Neural progenitor cell (in vitro differentiated cells): ENCODE measurements around the gene GLIS1. TPM values are rescaled to one million over a fixed set of nuclear protein-coding genes. Genes with fewer than 3 reads are reported as not detected.

Source experiments
- DNase-seq: peaks from one replicate; pipeline ENCODE4 v3.0.0-alpha.2; 2016; ENCODE audit warnings: low spot score
- H2AFZ ChIP-seq: fragments of 200-600 bp; sonication (generic); replicated peaks from 2 replicates; pipeline ENCODE4 v1.6.1; 2016; ENCODE audit warnings: antibody characterized with exemption
- H3F3A ChIP-seq: fragments of 200-600 bp; sonication (generic); 2 replicates; pipeline ENCODE4 v1.6.1; 2016; ENCODE audit warnings: antibody characterized with exemption, low read depth
- H3K27ac ChIP-seq: fragments of 200-600 bp; sonication (generic); 2 replicates; pipeline ENCODE4 v1.5.1; 2016; ENCODE audit warnings: mild to moderate bottlenecking
- H3K27me3 ChIP-seq: fragments of 200-600 bp; sonication (generic); 2 replicates; pipeline ENCODE4 v1.6.1; 2016; ENCODE audit warnings: mild to moderate bottlenecking, moderate library complexity
- H3K36me3 ChIP-seq: fragments of 200-600 bp; sonication (generic); 2 replicates; pipeline ENCODE4 v1.5.1; 2016
- H3K4me1 ChIP-seq: fragments of 200-600 bp; sonication (generic); 2 replicates; pipeline ENCODE4 v1.6.1; 2016; ENCODE audit warnings: mixed run types
- H3K4me2 ChIP-seq: fragments of 200-600 bp; sonication (generic); 2 replicates; pipeline ENCODE4 v1.6.1; 2016
- H3K4me3 ChIP-seq: fragments of 200-600 bp; sonication (generic); 2 replicates; pipeline ENCODE4 v1.5.1; 2016
- H3K79me2 ChIP-seq: fragments of 200-600 bp; sonication (generic); 2 replicates; pipeline ENCODE4 v1.6.1; 2016; ENCODE audit warnings: low read depth
- H3K9ac ChIP-seq: fragments of 200-600 bp; sonication (generic); 2 replicates; pipeline ENCODE4 v1.6.1; 2016
- H3K9me3 ChIP-seq: fragments of 200-600 bp; sonication (generic); 2 replicates; pipeline ENCODE4 v1.5.1; 2016; ENCODE audit warnings: low read depth
- H4K20me1 ChIP-seq: fragments of 200-600 bp; sonication (generic); 2 replicates; pipeline ENCODE4 v1.6.1; 2016; ENCODE audit warnings: low read depth
- H3K27ac Mint-ChIP-seq: 3 replicates; pipeline ENCODE4 v1.8.0; 2021; ENCODE audit warnings: mixed read lengths
- H3K27me3 Mint-ChIP-seq: 2 replicates; pipeline ENCODE4 v1.8.0; 2022; ENCODE audit warnings: low read depth, mild to moderate bottlenecking, inconsistent platforms, moderate library complexity, mixed read lengths; ENCODE audit not compliant: insufficient read depth
- H3K36me3 Mint-ChIP-seq: 3 replicates; pipeline ENCODE4 v1.8.0; 2021; ENCODE audit warnings: mixed read lengths
- H3K4me1 Mint-ChIP-seq: 3 replicates; pipeline ENCODE4 v1.8.0; 2021; ENCODE audit warnings: mixed read lengths
- H3K4me3 Mint-ChIP-seq: 3 replicates; pipeline ENCODE4 v1.8.0; 2021; ENCODE audit warnings: mild to moderate bottlenecking, moderate library complexity, mixed read lengths
- H3K9me3 Mint-ChIP-seq: 3 replicates; pipeline ENCODE4 v1.8.0; 2020; ENCODE audit warnings: mixed read lengths
- EZH2 ChIP-seq: fragments of 200-600 bp; sonication (generic); IDR thresholded peaks from 2 replicates; pipeline ENCODE4 v1.6.1; 2017; ENCODE audit warnings: antibody characterized with exemption, mild to moderate bottlenecking, moderate library complexity
- EZH2phosphoT487 ChIP-seq: fragments of 200-600 bp; sonication (generic); IDR thresholded peaks from 2 replicates; pipeline ENCODE4 v1.6.1; 2017; ENCODE audit warnings: antibody characterized with exemption
- total RNA-seq: library from RNA; depleted of rRNA; stranded (reverse); fragments of >200 nt; gene quantifications from 2 replicates; pipeline ENCODE4 v1.2.3, GENCODE V29; 2015; ENCODE audit warnings: low replicate concordance
- TF ChIP-seq, protein P1 (sequence below): fragments of 200-600 bp; sonication (generic); IDR thresholded peaks from 2 replicates; pipeline ENCODE4 v1.5.1; 2017; ENCODE audit warnings: antibody characterized with exemption, mild to moderate bottlenecking

GLIS1 gene
- total RNA-seq, 1 donor from 2014 or later, result not detected

DNA sequence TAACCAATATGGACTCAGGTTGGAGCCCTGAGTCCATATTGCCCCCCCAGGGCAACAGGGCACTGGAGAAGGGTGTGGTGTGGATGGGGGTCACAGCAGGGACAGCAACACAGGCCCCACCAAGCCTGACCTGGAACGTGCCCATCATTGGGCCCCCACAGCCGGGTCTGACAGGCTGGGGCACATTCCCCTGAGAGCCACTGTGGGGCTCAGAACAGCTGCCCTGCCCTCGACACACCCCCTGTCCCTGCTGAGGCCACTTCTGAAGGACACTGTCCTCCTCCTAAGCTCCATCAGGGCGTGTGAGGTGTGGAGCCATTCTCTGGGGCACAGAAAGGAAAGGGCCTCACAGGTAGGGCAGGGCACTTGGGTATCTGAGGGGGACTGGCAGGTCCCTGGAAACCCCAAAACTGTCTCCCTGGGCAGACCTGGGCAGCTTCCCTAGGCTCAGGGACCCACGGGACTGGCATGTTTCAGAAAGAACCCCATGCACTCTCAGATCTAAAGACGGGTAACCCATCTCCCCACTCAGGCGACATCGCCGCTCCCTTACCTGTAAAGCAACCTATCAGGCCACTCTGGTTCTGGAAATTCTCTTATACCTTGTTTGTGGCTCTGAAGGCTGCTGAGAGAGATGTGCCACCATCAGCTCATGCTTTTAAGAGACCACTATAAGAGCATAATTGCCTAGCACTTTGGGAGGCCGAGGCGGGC, 184.2 kb downstream of the GLIS1 start:
- Mint-ChIP-seq H3K27me3 (peaks cover 18% of the 10 kb centered on the region), H3K4me1 (peaks cover 22% of the 10 kb centered on the region), H3K4me3 (no peak overlapping the region), H3K36me3 (no peaks in the 10 kb centered on the region), H3K9me3 (no peaks in the 10 kb centered on the region), H3K27ac (no peak overlapping the region)
- Histone ChIP-seq H3K4me2 (no peak overlapping the region), H3K79me2 (no peaks in the 10 kb centered on the region), H3K36me3 (no peaks in the 10 kb centered on the region), H3K4me3 (no peak overlapping the region), H4K20me1 (no peaks in the 10 kb centered on the region), H3K9me3 (no peaks in the 10 kb centered on the region), H2AFZ (no peak overlapping the region), H3K4me1 (peaks cover 11% of the 10 kb centered on the region), H3K27me3 (no peaks in the 10 kb centered on the region), H3K9ac (no peak overlapping the region), H3K27ac (no peak overlapping the region), H3F3A (peaks cover 11% of the 10 kb centered on the region)
- TF ChIP-seq EZH2, result no peak
- TF ChIP-seq EZH2phosphoT487, result no peak
- TF ChIP-seq, protein P1, sequence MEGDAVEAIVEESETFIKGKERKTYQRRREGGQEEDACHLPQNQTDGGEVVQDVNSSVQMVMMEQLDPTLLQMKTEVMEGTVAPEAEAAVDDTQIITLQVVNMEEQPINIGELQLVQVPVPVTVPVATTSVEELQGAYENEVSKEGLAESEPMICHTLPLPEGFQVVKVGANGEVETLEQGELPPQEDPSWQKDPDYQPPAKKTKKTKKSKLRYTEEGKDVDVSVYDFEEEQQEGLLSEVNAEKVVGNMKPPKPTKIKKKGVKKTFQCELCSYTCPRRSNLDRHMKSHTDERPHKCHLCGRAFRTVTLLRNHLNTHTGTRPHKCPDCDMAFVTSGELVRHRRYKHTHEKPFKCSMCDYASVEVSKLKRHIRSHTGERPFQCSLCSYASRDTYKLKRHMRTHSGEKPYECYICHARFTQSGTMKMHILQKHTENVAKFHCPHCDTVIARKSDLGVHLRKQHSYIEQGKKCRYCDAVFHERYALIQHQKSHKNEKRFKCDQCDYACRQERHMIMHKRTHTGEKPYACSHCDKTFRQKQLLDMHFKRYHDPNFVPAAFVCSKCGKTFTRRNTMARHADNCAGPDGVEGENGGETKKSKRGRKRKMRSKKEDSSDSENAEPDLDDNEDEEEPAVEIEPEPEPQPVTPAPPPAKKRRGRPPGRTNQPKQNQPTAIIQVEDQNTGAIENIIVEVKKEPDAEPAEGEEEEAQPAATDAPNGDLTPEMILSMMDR, result no peak
- DNase-seq, result no peak

DNA sequence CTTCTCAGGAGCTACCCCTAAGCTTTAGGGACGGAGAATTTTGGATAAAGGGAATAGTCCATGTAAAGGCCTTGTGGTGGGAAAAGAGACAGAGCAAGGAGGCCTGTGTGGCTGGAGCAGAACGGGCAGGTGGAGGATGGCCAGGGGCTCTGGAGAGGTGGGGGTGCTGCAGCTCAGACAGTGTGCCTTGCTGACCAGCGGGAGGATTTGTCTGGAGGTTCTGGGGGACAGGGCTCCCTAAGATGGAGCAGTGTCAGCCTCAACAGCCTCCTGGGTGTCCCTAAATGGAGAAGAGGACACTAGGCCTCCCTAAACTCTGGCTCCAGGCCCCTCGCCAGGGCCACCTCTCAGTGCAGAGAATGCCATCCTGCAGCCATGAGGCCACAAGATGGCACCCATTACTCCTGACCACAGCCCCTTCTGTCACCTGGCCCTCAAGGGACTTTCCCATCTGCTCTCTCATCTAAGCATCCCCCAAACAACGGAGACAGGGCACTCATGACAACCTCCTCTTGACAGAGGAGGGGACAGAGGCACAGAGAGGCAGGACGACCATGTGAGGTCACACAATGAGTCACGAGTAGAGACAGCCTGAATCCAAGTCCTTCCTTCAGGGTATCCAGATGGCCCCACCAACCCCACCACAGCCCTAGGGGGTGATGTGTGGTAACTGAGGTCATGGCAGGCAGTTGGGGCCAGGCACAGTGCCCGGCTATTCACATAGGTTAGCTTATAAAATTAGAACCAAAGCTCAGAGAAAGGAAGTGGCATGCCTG, 185.0 kb downstream of the GLIS1 start:
- Histone ChIP-seq H3K36me3 (no peaks in the 10 kb centered on the region), H3K27me3 (no peaks in the 10 kb centered on the region), H3K9ac (no peak overlapping the region), H2AFZ (no peak overlapping the region), H3K4me2 (no peak overlapping the region), H3K4me1 (peaks cover 11% of the 10 kb centered on the region), H3K79me2 (no peaks in the 10 kb centered on the region), H3F3A (peaks cover 11% of the 10 kb centered on the region), H3K4me3 (no peak overlapping the region), H3K9me3 (no peaks in the 10 kb centered on the region), H4K20me1 (no peaks in the 10 kb centered on the region), H3K27ac (no peak overlapping the region)
- H3K9me3 Mint-ChIP-seq, result no peaks in the 10 kb centered on the region
- peaks cover 16% of the 10 kb centered on the region for H3K4me1 Mint-ChIP-seq
- no peaks in the 10 kb centered on the region for H3K36me3 Mint-ChIP-seq
- peaks cover 22% of the 10 kb centered on the region for H3K27me3 Mint-ChIP-seq
- no peak overlapping the region for H3K27ac Mint-ChIP-seq
- no peak for DNase-seq
- TF ChIP-seq EZH2, result no peak
- TF ChIP-seq, protein P1, result no peak
- TF ChIP-seq EZH2phosphoT487, result no peak
- no peak overlapping the region for H3K4me3 Mint-ChIP-seq

DNA sequence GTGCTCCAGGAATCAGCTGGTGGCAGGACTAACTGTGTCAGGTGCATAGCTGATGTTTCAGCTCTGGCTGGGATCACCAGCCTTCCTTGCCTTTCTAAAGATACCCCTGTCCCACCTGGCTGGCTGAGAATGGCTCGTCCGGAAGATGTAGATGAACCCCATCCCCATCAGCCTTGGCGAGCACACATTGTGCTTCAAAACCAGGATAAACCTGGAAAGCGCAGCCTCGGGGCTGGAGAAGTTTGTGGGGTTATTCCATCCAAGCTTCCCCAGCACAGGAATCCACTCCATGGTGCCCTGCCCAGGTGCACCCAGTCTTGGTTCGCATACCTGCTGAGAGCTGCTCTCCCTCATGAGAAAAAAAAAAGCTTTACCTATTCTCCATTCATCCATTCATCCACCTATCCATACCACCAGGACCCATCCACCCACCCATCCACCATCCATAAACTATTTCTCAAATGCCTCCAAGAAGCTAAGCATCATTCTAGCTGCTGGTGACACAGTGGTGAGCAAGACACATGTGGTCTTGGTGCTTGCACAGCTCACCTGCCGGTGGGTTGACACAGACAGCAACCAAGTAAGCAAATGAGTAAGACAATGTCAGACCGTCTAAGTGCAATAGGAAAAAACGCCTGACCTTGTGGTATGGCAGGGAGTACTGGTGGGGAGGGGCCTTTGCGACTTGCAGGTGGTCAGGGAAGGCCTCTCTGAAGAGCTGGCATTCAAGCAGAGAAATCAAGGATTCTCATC, 185.8 kb downstream of the GLIS1 start:
- Histone ChIP-seq H3K36me3 (no peaks in the 10 kb centered on the region), H3K4me2 (no peak overlapping the region), H3K9ac (no peak overlapping the region), H3K9me3 (no peaks in the 10 kb centered on the region), H2AFZ (no peak overlapping the region), H4K20me1 (no peaks in the 10 kb centered on the region), H3K4me3 (no peak overlapping the region), H3K27me3 (no peaks in the 10 kb centered on the region), H3F3A (peaks cover 11% of the 10 kb centered on the region), H3K79me2 (no peaks in the 10 kb centered on the region), H3K27ac (no peak overlapping the region), H3K4me1 (peaks cover 11% of the 10 kb centered on the region)
- H3K27ac Mint-ChIP-seq, result no peak overlapping the region
- H3K9me3 Mint-ChIP-seq, result no peaks in the 10 kb centered on the region
- H3K4me1 Mint-ChIP-seq, result peaks cover 11% of the 10 kb centered on the region
- H3K27me3 Mint-ChIP-seq, result peaks cover 18% of the 10 kb centered on the region
- no peak overlapping the region for H3K4me3 Mint-ChIP-seq
- DNase-seq, result no peak
- TF ChIP-seq EZH2 (no peak), EZH2phosphoT487 (no peak)
- TF ChIP-seq, protein P1, result no peak
- H3K36me3 Mint-ChIP-seq, result no peaks in the 10 kb centered on the region
